Measurements from ENCODE around the gene SUGCT. TPM values are rescaled to one million over a fixed set of nuclear protein-coding genes. Genes with fewer than 3 reads are reported as not detected.
"Not testable (repeated sequence)": the region's sequence is repeated elsewhere in the genome, so short reads cannot be mapped to it uniquely, and the experiment has no call there.

SUGCT gene
- total RNA-seq, 1 experiment from 2014 or later: 1.5 TPM

DNA sequence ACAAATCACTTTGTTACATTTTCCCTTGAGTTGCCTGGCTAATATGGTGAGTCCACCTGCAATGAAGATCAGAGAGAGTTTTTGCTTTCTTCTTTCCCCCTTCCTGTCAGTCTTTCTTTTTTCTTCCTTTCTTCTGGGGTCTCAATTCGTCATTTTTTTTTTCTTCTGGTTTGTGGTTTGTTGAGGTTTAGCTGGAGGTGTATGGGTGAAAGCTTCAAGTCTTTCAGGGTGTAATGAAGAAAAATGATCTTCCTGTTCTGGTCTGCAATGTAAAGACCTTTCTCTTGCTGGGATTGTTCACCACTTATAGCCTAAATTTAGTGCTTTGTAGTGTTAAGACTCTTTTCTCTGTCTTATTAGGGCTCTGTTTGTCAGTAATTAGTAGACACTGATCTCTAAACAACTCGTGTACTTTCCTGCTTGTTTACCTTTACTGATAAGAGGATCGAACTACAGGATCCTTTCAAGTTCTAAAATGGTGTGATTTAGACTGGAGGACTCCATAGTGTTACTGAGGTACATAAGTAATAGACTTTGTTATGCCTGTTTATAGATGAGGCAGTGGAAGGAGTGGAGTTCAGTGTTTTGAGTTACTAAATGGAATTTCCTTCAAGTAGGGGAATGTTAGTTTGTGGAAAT, 129.1 kb downstream of the SUGCT start:
- DNase-seq (ENCODE audit: low spot score): no peak
- no peak overlapping the region for H3K4me3 ChIP-seq (ENCODE audit: low read depth, low read length, poor library complexity, severe bottlenecking)
- ChIA-PET CTCF (no interaction called here), POLR2A (ENCODE audit: low non-redundant PET) (no interaction called here)
- H3K9me3 ChIP-seq (ENCODE audit: low read depth, low read length, poor library complexity, severe bottlenecking): no peaks in the 10 kb centered on the region
- intact Hi-C loops (cut with micrococcal nuclease; ENCODE audit: unreplicated experiment): no loop called here
- no peak for TF ChIP-seq EZH2 (IDR thresholded peaks at IDR 0.05; ENCODE audit: borderline replicate concordance, low read depth, low read length, poor library complexity, severe bottlenecking)
- TF ChIP-seq, protein P1, sequence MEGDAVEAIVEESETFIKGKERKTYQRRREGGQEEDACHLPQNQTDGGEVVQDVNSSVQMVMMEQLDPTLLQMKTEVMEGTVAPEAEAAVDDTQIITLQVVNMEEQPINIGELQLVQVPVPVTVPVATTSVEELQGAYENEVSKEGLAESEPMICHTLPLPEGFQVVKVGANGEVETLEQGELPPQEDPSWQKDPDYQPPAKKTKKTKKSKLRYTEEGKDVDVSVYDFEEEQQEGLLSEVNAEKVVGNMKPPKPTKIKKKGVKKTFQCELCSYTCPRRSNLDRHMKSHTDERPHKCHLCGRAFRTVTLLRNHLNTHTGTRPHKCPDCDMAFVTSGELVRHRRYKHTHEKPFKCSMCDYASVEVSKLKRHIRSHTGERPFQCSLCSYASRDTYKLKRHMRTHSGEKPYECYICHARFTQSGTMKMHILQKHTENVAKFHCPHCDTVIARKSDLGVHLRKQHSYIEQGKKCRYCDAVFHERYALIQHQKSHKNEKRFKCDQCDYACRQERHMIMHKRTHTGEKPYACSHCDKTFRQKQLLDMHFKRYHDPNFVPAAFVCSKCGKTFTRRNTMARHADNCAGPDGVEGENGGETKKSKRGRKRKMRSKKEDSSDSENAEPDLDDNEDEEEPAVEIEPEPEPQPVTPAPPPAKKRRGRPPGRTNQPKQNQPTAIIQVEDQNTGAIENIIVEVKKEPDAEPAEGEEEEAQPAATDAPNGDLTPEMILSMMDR (conservative IDR thresholded peaks at IDR 0.05; ENCODE audit: low read depth, low read length): no peak
- BruUV-seq (replicated peaks): no TSS peak
- no peak overlapping the region for H3K27ac ChIP-seq (ENCODE audit: low read depth, low read length, poor library complexity, severe bottlenecking)
- no peaks in the 10 kb centered on the region for H3K27me3 ChIP-seq (replicated peaks; ENCODE audit: insufficient read depth, low read depth, low read length, poor library complexity)
- no peaks in the 10 kb centered on the region for H3K4me1 ChIP-seq (ENCODE audit: insufficient read depth, low read length, poor library complexity, severe bottlenecking)
- no peaks in the 10 kb centered on the region for H3K36me3 ChIP-seq (ENCODE audit: insufficient read depth, low read length, poor library complexity, severe bottlenecking)

DNA sequence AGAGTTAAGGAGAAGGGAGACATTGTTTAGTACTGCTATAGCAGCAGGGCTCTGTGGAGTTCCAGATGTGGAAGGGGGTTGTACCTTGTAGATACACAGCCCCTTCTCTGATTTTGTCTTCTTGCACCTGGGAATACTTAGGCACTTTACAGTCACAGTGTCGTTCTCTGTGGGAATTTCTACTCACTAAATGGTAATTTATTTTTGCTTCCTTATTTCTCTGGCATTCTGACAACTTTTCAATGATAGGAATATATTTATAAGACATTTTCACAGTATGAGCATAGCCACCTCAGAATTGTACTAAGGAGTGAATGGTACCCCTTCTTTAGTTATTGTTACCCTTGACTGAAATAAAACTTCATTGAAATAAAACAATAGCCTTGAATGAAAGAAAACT, 132.8 kb downstream of the SUGCT start:
- TF ChIP-seq, protein P1 (conservative IDR thresholded peaks at IDR 0.05; ENCODE audit: low read depth, low read length): no peak
- Histone ChIP-seq H3K27me3 (replicated peaks; ENCODE audit: insufficient read depth, low read depth, low read length, poor library complexity) (no peaks in the 10 kb centered on the region), H3K27ac (ENCODE audit: low read depth, low read length, poor library complexity, severe bottlenecking) (no peak overlapping the region), H3K36me3 (ENCODE audit: insufficient read depth, low read length, poor library complexity, severe bottlenecking) (no peaks in the 10 kb centered on the region), H3K4me1 (ENCODE audit: insufficient read depth, low read length, poor library complexity, severe bottlenecking) (no peaks in the 10 kb centered on the region), H3K4me3 (ENCODE audit: low read depth, low read length, poor library complexity, severe bottlenecking) (no peak overlapping the region), H3K9me3 (ENCODE audit: low read depth, low read length, poor library complexity, severe bottlenecking) (no peaks in the 10 kb centered on the region)
- intact Hi-C loops (cut with micrococcal nuclease; ENCODE audit: unreplicated experiment): no loop called here
- DNase-seq (ENCODE audit: low spot score): no peak
- ChIA-PET POLR2A (ENCODE audit: low non-redundant PET) (no interaction called here), CTCF (no interaction called here)
- BruUV-seq (replicated peaks): no TSS peak

DNA sequence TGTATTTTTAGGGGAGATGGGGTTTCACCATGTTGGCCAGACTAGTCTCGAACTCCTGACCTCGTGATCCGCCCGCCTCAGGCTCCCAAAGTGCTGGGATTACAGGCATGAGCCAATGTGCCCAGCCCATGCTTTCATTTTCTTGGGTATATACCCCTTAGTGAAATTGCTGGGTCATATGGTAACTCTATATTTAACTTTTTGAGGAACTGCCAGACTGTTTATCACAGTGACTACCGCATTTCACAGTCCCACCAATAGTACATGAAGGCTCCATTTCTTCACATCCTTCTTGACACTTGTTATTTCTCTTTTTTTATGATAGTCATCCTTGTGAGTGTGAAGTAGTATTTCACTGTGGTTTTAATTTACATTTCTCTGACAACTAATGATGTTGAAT, 134.0 kb downstream of the SUGCT start:
- H3K4me3 ChIP-seq (ENCODE audit: low read depth, low read length, poor library complexity, severe bottlenecking); H3K36me3 ChIP-seq (ENCODE audit: insufficient read depth, low read length, poor library complexity, severe bottlenecking); H3K4me1 ChIP-seq (ENCODE audit: insufficient read depth, low read length, poor library complexity, severe bottlenecking); BruUV-seq (replicated peaks); CTCF ChIA-PET; POLR2A ChIA-PET (ENCODE audit: low non-redundant PET); DNase-seq (ENCODE audit: low spot score); H3K9me3 ChIP-seq (ENCODE audit: low read depth, low read length, poor library complexity, severe bottlenecking); intact Hi-C loops (cut with micrococcal nuclease; ENCODE audit: unreplicated experiment); H3K27me3 ChIP-seq (replicated peaks; ENCODE audit: insufficient read depth, low read depth, low read length, poor library complexity); H3K27ac ChIP-seq (ENCODE audit: low read depth, low read length, poor library complexity, severe bottlenecking): not testable (repeated sequence)

DNA sequence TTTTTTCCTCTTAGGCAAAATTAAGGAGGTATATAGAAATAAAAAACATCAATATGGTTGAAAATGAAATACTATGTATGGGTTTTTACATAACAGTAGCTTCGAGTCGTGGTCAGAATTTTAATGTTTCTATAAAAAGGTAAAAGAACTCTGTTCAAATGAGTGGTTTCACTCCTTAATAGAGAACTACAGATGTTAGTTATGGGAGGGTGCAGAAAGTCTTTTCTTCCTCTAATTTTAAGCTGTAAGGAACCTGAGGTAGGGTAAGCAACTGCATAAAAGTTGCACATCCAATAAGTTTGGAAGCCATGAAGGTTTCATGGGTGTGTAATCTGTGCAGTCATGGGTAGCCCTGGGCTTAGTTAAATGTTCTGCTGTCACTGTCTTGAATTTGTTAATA, 141.3 kb downstream of the SUGCT start:
- Histone ChIP-seq H3K27me3 (replicated peaks; ENCODE audit: insufficient read depth, low read depth, low read length, poor library complexity) (no peaks in the 10 kb centered on the region), H3K27ac (ENCODE audit: low read depth, low read length, poor library complexity, severe bottlenecking) (no peak overlapping the region), H3K4me3 (ENCODE audit: low read depth, low read length, poor library complexity, severe bottlenecking) (no peak overlapping the region), H3K36me3 (ENCODE audit: insufficient read depth, low read length, poor library complexity, severe bottlenecking) (no peaks in the 10 kb centered on the region), H3K9me3 (ENCODE audit: low read depth, low read length, poor library complexity, severe bottlenecking) (no peaks in the 10 kb centered on the region), H3K4me1 (ENCODE audit: insufficient read depth, low read length, poor library complexity, severe bottlenecking) (no peaks in the 10 kb centered on the region)
- POLR2A ChIA-PET (ENCODE audit: low non-redundant PET): no interaction called here
- TF ChIP-seq, protein P1 (conservative IDR thresholded peaks at IDR 0.05; ENCODE audit: low read depth, low read length): no peak
- no peak for TF ChIP-seq EZH2 (IDR thresholded peaks at IDR 0.05; ENCODE audit: borderline replicate concordance, low read depth, low read length, poor library complexity, severe bottlenecking)
- BruUV-seq (replicated peaks): no TSS peak
- DNase-seq (ENCODE audit: low spot score): no peak
- CTCF ChIA-PET: no interaction called here
- intact Hi-C loops (cut with micrococcal nuclease; ENCODE audit: unreplicated experiment): no loop called here

All from A673 (cell line).